HEK293 (cell line): ENCODE results near the gene NPAS1.
A peak's percentile ranks its signal among the peaks of the same experiment; 100 is the strongest.

Source experiments
- GLIS2 ChIP-seq: fragments of 450-650 bp; formaldehyde crosslinking; IDR thresholded peaks from 2 replicates; pipeline ENCODE4 v1.5.1; 2016; ENCODE audit warnings: missing biosample characterization, missing genetic modification characterization
- IKZF3 ChIP-seq: fragments of 450-650 bp; IDR thresholded peaks from 2 replicates; pipeline ENCODE4 v1.5.0; 2018; ENCODE audit warnings: missing biosample characterization, mild to moderate bottlenecking, missing genetic modification characterization, moderate library complexity
- KLF10 ChIP-seq: fragments of 450-650 bp; IDR thresholded peaks from 2 replicates; pipeline ENCODE4 v1.5.1; 2018; ENCODE audit warnings: missing biosample characterization, mild to moderate bottlenecking, missing genetic modification characterization
- KLF7 ChIP-seq: fragments of 450-650 bp; formaldehyde crosslinking; IDR thresholded peaks from 2 replicates; pipeline ENCODE4 v1.5.1; 2016; ENCODE audit warnings: missing biosample characterization, missing genetic modification characterization, borderline replicate concordance
- KLF9 ChIP-seq: fragments of 450-650 bp; formaldehyde crosslinking; IDR thresholded peaks from 2 replicates; pipeline ENCODE4 v1.5.1; 2016; ENCODE audit warnings: missing biosample characterization, missing genetic modification characterization, low read depth
- PRDM1 ChIP-seq: fragments of 450-650 bp; formaldehyde crosslinking; IDR thresholded peaks from 2 replicates; pipeline ENCODE4; 2016; ENCODE audit warnings: missing biosample characterization, missing genetic modification characterization
- SP7 ChIP-seq: fragments of 450-650 bp; formaldehyde crosslinking; IDR thresholded peaks from 2 replicates; pipeline ENCODE4 v1.5.1; 2016; ENCODE audit warnings: missing biosample characterization, missing genetic modification characterization
- TCF7L2 ChIP-seq: IDR thresholded peaks from 2 replicates; pipeline ENCODE4 v1.6.1; 2011; ENCODE audit warnings: low read depth, mild to moderate bottlenecking, inconsistent platforms, low read length, moderate library complexity, borderline replicate concordance
- ZBTB17 ChIP-seq: fragments of 450-650 bp; formaldehyde crosslinking; IDR thresholded peaks from 2 replicates; pipeline ENCODE4 v1.5.1; 2016; ENCODE audit warnings: missing biosample characterization, missing genetic modification characterization
- ZBTB21 ChIP-seq: fragments of 450-650 bp; formaldehyde crosslinking; IDR thresholded peaks from 2 replicates; pipeline ENCODE4 v1.5.1; 2017; ENCODE audit warnings: missing biosample characterization, missing genetic modification characterization
- ZBTB48 ChIP-seq: fragments of 450-650 bp; formaldehyde crosslinking; IDR thresholded peaks from 2 replicates; pipeline ENCODE4 v1.5.1; 2016; ENCODE audit warnings: missing biosample characterization, missing genetic modification characterization
- ZEB2 ChIP-seq: fragments of 450-650 bp; formaldehyde crosslinking; IDR thresholded peaks from 2 replicates; pipeline ENCODE4 v1.5.1; 2016; ENCODE audit warnings: missing biosample characterization, missing genetic modification characterization
- ZNF112 ChIP-seq: fragments of 450-650 bp; formaldehyde crosslinking; IDR thresholded peaks from 2 replicates; pipeline ENCODE4 v1.5.0; 2017; ENCODE audit warnings: missing biosample characterization, missing genetic modification characterization
- ZNF121 ChIP-seq: fragments of 450-650 bp; formaldehyde crosslinking; IDR thresholded peaks from 2 replicates; pipeline ENCODE4 v1.5.1; 2016; ENCODE audit warnings: missing biosample characterization, missing genetic modification characterization
- ZNF2 ChIP-seq: fragments of 450-650 bp; formaldehyde crosslinking; IDR thresholded peaks from 2 replicates; pipeline ENCODE4 v1.5.1; 2016; ENCODE audit warnings: missing biosample characterization, missing genetic modification characterization
- ZNF223 ChIP-seq: fragments of 450-650 bp; formaldehyde crosslinking; IDR thresholded peaks from 2 replicates; pipeline ENCODE4 v1.5.1; 2016; ENCODE audit warnings: missing biosample characterization, missing genetic modification characterization
- ZNF24 ChIP-seq: fragments of 450-650 bp; formaldehyde crosslinking; IDR thresholded peaks from 2 replicates; pipeline ENCODE4 v1.5.1; 2016; ENCODE audit warnings: missing biosample characterization, missing genetic modification characterization
- ZNF266 ChIP-seq: fragments of 450-650 bp; formaldehyde crosslinking; IDR thresholded peaks from 2 replicates; pipeline ENCODE4 v1.5.1; 2016; ENCODE audit warnings: missing biosample characterization, missing genetic modification characterization, low read depth
- ZNF391 ChIP-seq: fragments of 450-650 bp; formaldehyde crosslinking; IDR thresholded peaks from 2 replicates; pipeline ENCODE4 v1.5.1; 2016; ENCODE audit warnings: low read depth, missing biosample characterization, missing genetic modification characterization, borderline replicate concordance
- ZNF433 ChIP-seq: fragments of 450-650 bp; formaldehyde crosslinking; IDR thresholded peaks from 2 replicates; pipeline ENCODE4 v1.5.1; 2016; ENCODE audit warnings: missing biosample characterization, missing genetic modification characterization, low read depth
- ZNF48 ChIP-seq: fragments of 450-650 bp; formaldehyde crosslinking; IDR thresholded peaks from 2 replicates; pipeline ENCODE4 v1.5.1; 2016; ENCODE audit warnings: missing biosample characterization, missing genetic modification characterization
- ZNF514 ChIP-seq: fragments of 450-650 bp; formaldehyde crosslinking; IDR thresholded peaks from 2 replicates; pipeline ENCODE4 v1.5.1; 2016; ENCODE audit warnings: missing biosample characterization, missing genetic modification characterization
- ZNF529 ChIP-seq: fragments of 450-650 bp; formaldehyde crosslinking; IDR thresholded peaks from 2 replicates; pipeline ENCODE4 v1.5.1; 2017; ENCODE audit warnings: missing genetic modification characterization, missing biosample characterization; ENCODE audit not compliant: insufficient replicate concordance
- ZNF544 ChIP-seq: fragments of 450-650 bp; formaldehyde crosslinking; IDR thresholded peaks from 2 replicates; pipeline ENCODE4 v1.5.0; 2017; ENCODE audit warnings: missing biosample characterization, missing genetic modification characterization
- ZNF600 ChIP-seq: fragments of 450-650 bp; formaldehyde crosslinking; IDR thresholded peaks from 2 replicates; pipeline ENCODE4 v1.5.1; 2016; ENCODE audit warnings: missing biosample characterization, missing genetic modification characterization
- ZNF621 ChIP-seq: fragments of 450-650 bp; formaldehyde crosslinking; IDR thresholded peaks from 2 replicates; pipeline ENCODE4 v1.5.1; 2017; ENCODE audit warnings: missing biosample characterization, missing genetic modification characterization
- TF ChIP-seq, protein P1 (sequence below): fragments of 450-650 bp; formaldehyde crosslinking; IDR thresholded peaks from 2 replicates; pipeline ENCODE4 v1.5.1; 2016; ENCODE audit warnings: missing biosample characterization, missing genetic modification characterization
- TF ChIP-seq, protein P2 (sequence below): fragments of 450-650 bp; IDR thresholded peaks from 2 replicates; pipeline ENCODE4 v1.5.1; 2018; ENCODE audit warnings: missing biosample characterization, mild to moderate bottlenecking, missing genetic modification characterization
- TF ChIP-seq, protein P3 (sequence below): fragments of 450-650 bp; formaldehyde crosslinking; IDR thresholded peaks from 2 replicates; pipeline ENCODE4 v1.5.1; 2017; ENCODE audit warnings: missing biosample characterization, missing genetic modification characterization
- TF ChIP-seq, protein P4 (sequence below): fragments of 450-650 bp; formaldehyde crosslinking; conservative IDR thresholded peaks from 2 replicates; pipeline ENCODE4 v1.5.1; 2016; ENCODE audit warnings: low read depth, missing biosample characterization, missing genetic modification characterization
- TF ChIP-seq, protein P5 (sequence below): fragments of 450-650 bp; formaldehyde crosslinking; IDR thresholded peaks from 2 replicates; pipeline ENCODE4 v1.5.1; 2016; ENCODE audit warnings: missing biosample characterization, missing genetic modification characterization

Gene NPAS1

DNA sequence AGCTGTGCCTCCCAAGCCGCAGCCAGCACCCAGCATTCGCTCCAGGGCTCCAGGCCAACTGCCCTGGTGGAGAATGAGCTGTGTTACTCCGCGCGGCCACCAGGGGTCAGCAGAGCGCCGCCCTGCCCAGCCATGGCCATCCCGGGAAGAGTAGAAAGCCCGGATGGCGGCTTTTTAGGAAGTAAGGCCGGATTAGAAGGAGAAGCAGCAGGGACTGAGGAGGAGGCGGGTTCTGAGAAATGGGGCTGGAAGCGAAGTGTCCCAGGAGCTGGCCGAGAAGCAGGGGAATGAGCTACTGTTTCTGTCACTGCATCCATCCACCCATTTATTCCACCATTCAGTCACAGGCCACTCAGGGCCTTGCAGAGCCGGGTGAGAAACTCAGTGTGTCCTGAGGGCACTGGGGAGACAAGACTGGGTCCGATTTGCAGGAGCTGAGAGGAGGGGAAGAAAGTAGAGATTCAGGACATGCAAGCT lies 6.6 kb upstream of the NPAS1 start (continued):
- TF ChIP-seq ZNF24 (tag by site-specific recombination) (no peak), ZNF529 (no peak), ZNF266 (tag by site-specific recombination) (no peak), ZBTB48 (tag by site-specific recombination) (no peak), ZNF2 (tag by site-specific recombination) (0 out of 2 replicates have a peak, but pooled peaks have one; percentile 26), GLIS2 (no peak), SP7 (tag by site-specific recombination) (peak; percentile 28), KLF10 (no peak), ZNF391 (tag by site-specific recombination) (0 out of 2 replicates have a peak, but pooled peaks have one; percentile 27), ZNF600 (tag by site-specific recombination) (0 out of 2 replicates have a peak, but pooled peaks have one; percentile 10), ZNF121 (tag by site-specific recombination) (no peak), ZNF514 (tag by site-specific recombination) (no peak), TCF7L2 (no peak), KLF7 (no peak), ZNF621 (tag by site-specific recombination) (no peak), ZBTB21 (no peak), ZNF223 (tag by site-specific recombination) (no peak), ZEB2 (tag by site-specific recombination) (peak; percentile 32; the same call in 1 of the 2 replicates), IKZF3 (tag by site-specific recombination) (peak; percentile 96), KLF9 (tag by site-specific recombination) (no peak), ZBTB17 (tag by site-specific recombination) (peak; percentile 66; the same call in 1 of the 2 replicates), ZNF433 (tag by site-specific recombination) (no peak), PRDM1 (tag by site-specific recombination) (no peak), ZNF48 (tag by site-specific recombination) (no peak), ZNF112 (tag by site-specific recombination) (no peak), ZNF544 (tag by site-specific recombination) (no peak)
- TF ChIP-seq, protein P1, sequence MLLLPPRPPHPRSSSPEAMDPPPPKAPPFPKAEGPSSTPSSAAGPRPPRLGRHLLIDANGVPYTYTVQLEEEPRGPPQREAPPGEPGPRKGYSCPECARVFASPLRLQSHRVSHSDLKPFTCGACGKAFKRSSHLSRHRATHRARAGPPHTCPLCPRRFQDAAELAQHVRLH (tag by site-specific recombination) = no peak
- TF ChIP-seq, protein P2, sequence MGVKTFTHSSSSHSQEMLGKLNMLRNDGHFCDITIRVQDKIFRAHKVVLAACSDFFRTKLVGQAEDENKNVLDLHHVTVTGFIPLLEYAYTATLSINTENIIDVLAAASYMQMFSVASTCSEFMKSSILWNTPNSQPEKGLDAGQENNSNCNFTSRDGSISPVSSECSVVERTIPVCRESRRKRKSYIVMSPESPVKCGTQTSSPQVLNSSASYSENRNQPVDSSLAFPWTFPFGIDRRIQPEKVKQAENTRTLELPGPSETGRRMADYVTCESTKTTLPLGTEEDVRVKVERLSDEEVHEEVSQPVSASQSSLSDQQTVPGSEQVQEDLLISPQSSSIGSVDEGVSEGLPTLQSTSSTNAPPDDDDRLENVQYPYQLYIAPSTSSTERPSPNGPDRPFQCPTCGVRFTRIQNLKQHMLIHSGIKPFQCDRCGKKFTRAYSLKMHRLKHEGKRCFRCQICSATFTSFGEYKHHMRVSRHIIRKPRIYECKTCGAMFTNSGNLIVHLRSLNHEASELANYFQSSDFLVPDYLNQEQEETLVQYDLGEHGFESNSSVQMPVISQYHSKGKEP (tag by site-specific recombination) = peak; percentile 29; the same call in 1 of the 2 replicates
- TF ChIP-seq, protein P3, sequence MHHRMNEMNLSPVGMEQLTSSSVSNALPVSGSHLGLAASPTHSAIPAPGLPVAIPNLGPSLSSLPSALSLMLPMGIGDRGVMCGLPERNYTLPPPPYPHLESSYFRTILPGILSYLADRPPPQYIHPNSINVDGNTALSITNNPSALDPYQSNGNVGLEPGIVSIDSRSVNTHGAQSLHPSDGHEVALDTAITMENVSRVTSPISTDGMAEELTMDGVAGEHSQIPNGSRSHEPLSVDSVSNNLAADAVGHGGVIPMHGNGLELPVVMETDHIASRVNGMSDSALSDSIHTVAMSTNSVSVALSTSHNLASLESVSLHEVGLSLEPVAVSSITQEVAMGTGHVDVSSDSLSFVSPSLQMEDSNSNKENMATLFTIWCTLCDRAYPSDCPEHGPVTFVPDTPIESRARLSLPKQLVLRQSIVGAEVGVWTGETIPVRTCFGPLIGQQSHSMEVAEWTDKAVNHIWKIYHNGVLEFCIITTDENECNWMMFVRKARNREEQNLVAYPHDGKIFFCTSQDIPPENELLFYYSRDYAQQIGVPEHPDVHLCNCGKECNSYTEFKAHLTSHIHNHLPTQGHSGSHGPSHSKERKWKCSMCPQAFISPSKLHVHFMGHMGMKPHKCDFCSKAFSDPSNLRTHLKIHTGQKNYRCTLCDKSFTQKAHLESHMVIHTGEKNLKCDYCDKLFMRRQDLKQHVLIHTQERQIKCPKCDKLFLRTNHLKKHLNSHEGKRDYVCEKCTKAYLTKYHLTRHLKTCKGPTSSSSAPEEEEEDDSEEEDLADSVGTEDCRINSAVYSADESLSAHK (tag by site-specific recombination) = no peak
- TF ChIP-seq, protein P4, sequence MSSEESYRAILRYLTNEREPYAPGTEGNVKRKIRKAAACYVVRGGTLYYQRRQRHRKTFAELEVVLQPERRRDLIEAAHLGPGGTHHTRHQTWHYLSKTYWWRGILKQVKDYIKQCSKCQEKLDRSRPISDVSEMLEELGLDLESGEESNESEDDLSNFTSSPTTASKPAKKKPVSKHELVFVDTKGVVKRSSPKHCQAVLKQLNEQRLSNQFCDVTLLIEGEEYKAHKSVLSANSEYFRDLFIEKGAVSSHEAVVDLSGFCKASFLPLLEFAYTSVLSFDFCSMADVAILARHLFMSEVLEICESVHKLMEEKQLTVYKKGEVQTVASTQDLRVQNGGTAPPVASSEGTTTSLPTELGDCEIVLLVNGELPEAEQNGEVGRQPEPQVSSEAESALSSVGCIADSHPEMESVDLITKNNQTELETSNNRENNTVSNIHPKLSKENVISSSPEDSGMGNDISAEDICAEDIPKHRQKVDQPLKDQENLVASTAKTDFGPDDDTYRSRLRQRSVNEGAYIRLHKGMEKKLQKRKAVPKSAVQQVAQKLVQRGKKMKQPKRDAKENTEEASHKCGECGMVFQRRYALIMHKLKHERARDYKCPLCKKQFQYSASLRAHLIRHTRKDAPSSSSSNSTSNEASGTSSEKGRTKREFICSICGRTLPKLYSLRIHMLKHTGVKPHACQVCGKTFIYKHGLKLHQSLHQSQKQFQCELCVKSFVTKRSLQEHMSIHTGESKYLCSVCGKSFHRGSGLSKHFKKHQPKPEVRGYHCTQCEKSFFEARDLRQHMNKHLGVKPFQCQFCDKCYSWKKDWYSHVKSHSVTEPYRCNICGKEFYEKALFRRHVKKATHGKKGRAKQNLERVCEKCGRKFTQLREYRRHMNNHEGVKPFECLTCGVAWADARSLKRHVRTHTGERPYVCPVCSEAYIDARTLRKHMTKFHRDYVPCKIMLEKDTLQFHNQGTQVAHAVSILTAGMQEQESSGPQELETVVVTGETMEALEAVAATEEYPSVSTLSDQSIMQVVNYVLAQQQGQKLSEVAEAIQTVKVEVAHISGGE = 0 out of 2 replicates have a peak, but pooled peaks have one; percentile 9
- TF ChIP-seq, protein P5, sequence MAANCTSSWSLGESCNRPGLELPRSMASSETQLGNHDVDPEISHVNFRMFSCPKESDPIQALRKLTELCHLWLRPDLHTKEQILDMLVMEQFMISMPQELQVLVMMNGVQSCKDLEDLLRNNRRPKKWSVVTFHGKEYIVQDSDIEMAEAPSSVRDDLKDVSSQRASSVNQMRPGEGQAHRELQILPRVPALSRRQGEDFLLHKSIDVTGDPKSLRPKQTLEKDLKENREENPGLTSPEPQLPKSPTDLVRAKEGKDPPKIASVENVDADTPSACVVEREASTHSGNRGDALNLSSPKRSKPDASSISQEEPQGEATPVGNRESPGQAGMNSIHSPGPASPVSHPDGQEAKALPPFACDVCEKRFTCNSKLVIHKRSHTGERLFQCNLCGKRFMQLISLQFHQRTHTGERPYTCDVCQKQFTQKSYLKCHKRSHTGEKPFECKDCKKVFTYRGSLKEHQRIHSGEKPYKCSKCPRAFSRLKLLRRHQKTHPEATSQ = no peak
